Loucy (cell line): Measurements from ENCODE around the gene TLE3.

Experiments used
- EZH2phosphoT487 ChIP-seq: fragments of 200-600 bp; IDR thresholded peaks from 2 replicates; pipeline ENCODE4 v1.6.1; 2018; ENCODE audit warnings: antibody characterized with exemption, mild to moderate bottlenecking, moderate library complexity, borderline replicate concordance
- TF ChIP-seq, protein P1 (sequence below): fragments of 200-600 bp; sonication (generic); conservative IDR thresholded peaks from 2 replicates; pipeline ENCODE4 v1.5.1; 2014; ENCODE audit warnings: mild to moderate bottlenecking, antibody characterized with exemption, low read length

DNA sequence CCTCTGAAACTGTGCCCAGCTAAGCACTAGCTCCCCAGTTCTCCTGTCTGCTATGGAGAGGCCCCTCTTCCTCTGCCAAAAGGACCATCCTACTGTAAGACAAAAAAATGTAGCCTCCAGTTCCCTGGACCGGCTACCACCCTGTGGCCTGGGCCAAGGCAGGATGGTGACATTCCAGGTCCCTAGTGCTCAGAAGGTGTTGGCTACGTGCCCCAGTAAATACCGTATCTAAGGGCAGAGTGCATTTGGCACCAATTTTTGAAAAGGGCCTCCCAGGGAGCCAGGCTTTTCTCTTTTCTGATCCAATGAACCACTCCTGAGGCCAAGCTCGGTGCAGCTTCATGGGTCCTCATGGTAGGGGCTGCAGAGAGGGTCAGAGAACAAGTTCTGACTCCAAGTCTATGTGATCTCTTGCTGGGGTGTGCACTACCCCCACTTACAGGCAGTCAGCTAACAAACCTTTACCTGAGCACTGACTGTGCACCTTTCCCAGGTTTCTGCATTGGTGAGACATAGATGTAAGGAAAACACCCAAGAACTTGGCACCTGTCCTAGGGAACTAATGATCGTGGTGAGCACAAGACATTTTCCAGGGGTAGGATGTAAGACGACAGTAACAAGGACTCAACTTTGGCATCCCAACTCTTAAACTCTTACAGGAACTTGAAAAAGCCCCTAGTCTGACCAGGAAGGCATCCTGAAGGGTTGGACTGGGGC lies 32.6 kb downstream of the TLE3 start:
- no peak for TF ChIP-seq EZH2phosphoT487
- TF ChIP-seq, protein P1, sequence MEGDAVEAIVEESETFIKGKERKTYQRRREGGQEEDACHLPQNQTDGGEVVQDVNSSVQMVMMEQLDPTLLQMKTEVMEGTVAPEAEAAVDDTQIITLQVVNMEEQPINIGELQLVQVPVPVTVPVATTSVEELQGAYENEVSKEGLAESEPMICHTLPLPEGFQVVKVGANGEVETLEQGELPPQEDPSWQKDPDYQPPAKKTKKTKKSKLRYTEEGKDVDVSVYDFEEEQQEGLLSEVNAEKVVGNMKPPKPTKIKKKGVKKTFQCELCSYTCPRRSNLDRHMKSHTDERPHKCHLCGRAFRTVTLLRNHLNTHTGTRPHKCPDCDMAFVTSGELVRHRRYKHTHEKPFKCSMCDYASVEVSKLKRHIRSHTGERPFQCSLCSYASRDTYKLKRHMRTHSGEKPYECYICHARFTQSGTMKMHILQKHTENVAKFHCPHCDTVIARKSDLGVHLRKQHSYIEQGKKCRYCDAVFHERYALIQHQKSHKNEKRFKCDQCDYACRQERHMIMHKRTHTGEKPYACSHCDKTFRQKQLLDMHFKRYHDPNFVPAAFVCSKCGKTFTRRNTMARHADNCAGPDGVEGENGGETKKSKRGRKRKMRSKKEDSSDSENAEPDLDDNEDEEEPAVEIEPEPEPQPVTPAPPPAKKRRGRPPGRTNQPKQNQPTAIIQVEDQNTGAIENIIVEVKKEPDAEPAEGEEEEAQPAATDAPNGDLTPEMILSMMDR, result no peak
